NOMO-1 treated with DMSO at 0.1 percent for 48 hours (cell line): ENCODE data around the gene CD63.
"Not testable (repeated sequence)": the region's sequence is repeated elsewhere in the genome, so short reads cannot be mapped to it uniquely, and the experiment has no call there.

Experiments used
- DNase-seq: peaks from one replicate; lab custom pipeline; 2025; ENCODE audit not compliant: unreplicated experiment; lab: John Stamatoyannopoulos, UW

The CD63 gene

GRCh38 chr12:55728939-55729818 lies at the start of gene CD63:
Gene CD63, minus strand, starts transcription at chr12:55729009. Its CDS starts 668 bp downstream, at chr12:55728341.
- DNase-seq = peak; percentile 74

- DNase-seq = no peak
Measured at GRCh38 chr12:55777856-55778255, 49.0 kb upstream of the CD63 start.

GRCh38 chr12:55771736-55772135 lies 42.9 kb upstream of the CD63 start:
- no peak for DNase-seq

- no peak for DNase-seq
Measured at GRCh38 chr12:55767156-55767555, 38.3 kb upstream of the CD63 start.

- no peak for DNase-seq
Measured at GRCh38 chr12:55765736-55766290, 37.0 kb upstream of the CD63 start.

- no peak for DNase-seq
Measured at GRCh38 chr12:55762646-55763045, 33.8 kb upstream of the CD63 start.

GRCh38 chr12:55760663-55761062 lies 31.9 kb upstream of the CD63 start:
- DNase-seq = no peak

- DNase-seq = not testable (repeated sequence)
Measured at GRCh38 chr12:55758575-55758974, 29.8 kb upstream of the CD63 start.

- DNase-seq = no peak
Measured at GRCh38 chr12:55757701-55758100, 28.9 kb upstream of the CD63 start.

GRCh38 chr12:55755246-55755645 lies 26.4 kb upstream of the CD63 start:
- no peak for DNase-seq

GRCh38 chr12:55748230-55748993 lies 19.6 kb upstream of the CD63 start:
- no peak for DNase-seq

GRCh38 chr12:55746913-55747231 lies 18.1 kb upstream of the CD63 start:
- DNase-seq = no peak

GRCh38 chr12:55746174-55746912 lies 17.5 kb upstream of the CD63 start:
- DNase-seq = no peak

GRCh38 chr12:55745361-55746173 lies 16.8 kb upstream of the CD63 start:
- DNase-seq = no peak

- no peak for DNase-seq
Measured at GRCh38 chr12:55744340-55745030, 15.7 kb upstream of the CD63 start.

GRCh38 chr12:55743406-55744339 lies 14.9 kb upstream of the CD63 start:
- DNase-seq = peak; percentile 66

GRCh38 chr12:55742719-55743405 lies 14.1 kb upstream of the CD63 start, which contains the start of gene GDF11:
Gene GDF11, plus strand, starts transcription at chr12:55743122. Its CDS starts 195 bp downstream, at chr12:55743317.
- peak; percentile 60 for DNase-seq
